IMR-90 (cell line): Measurements from ENCODE around the gene KCNIP1.

Experiments
- BHLHE40 ChIP-seq: fragments of 150-350 bp; IDR thresholded peaks from 2 replicates; pipeline ENCODE4 v1.6.1; 2016; ENCODE audit warnings: mild to moderate bottlenecking, low read depth, low read length
- CEBPB ChIP-seq: IDR thresholded peaks from 2 replicates; pipeline ENCODE4 v1.6.1; 2012; ENCODE audit warnings: low read depth, low read length, improper control_type of control experiment
- CTCF ChIP-seq: conservative IDR thresholded peaks from 2 replicates; pipeline ENCODE4 v1.5.1; 2012; ENCODE audit warnings: mild to moderate bottlenecking, low read depth, low read length, improper control_type of control experiment
- FOS ChIP-seq: fragments of 150-350 bp; IDR thresholded peaks from 2 replicates; pipeline ENCODE4 v1.6.1; 2016; ENCODE audit warnings: low read depth, low read length
- MAFK ChIP-seq: IDR thresholded peaks from 2 replicates; pipeline ENCODE4 v1.6.1; 2012; ENCODE audit warnings: low read depth, low read length, improper control_type of control experiment
- NFE2L2 ChIP-seq: fragments of 150-350 bp; IDR thresholded peaks from 2 replicates; pipeline ENCODE4 v1.6.1; 2016; ENCODE audit warnings: low read depth, mild to moderate bottlenecking, low read length
- POLR2A ChIP-seq: IDR thresholded peaks from 2 replicates; pipeline ENCODE4 v1.6.1; 2012; ENCODE audit warnings: mild to moderate bottlenecking, low read depth, low read length
- RAD21 ChIP-seq: IDR thresholded peaks from 2 replicates; pipeline ENCODE4 v1.6.1; 2012; ENCODE audit warnings: low read length, improper control_type of control experiment
- RCOR1 ChIP-seq: IDR thresholded peaks from 2 replicates; pipeline ENCODE4 v1.6.1; 2012; ENCODE audit warnings: mild to moderate bottlenecking, low read length, improper control_type of control experiment; ENCODE audit not compliant: insufficient replicate concordance
- RFX5 ChIP-seq: IDR thresholded peaks from 2 replicates; pipeline ENCODE4 v1.8.0; 2012; ENCODE audit warnings: low read depth, mild to moderate bottlenecking, low read length, moderate library complexity
- SMC3 ChIP-seq: fragments of 150-350 bp; IDR thresholded peaks from 2 replicates; pipeline ENCODE4 v1.6.1; 2016; ENCODE audit warnings: low read depth, mild to moderate bottlenecking, antibody characterized with exemption, low read length, moderate library complexity
- USF2 ChIP-seq: fragments of 150-350 bp; IDR thresholded peaks from 2 replicates; pipeline ENCODE4 v1.6.1; 2017; ENCODE audit warnings: mild to moderate bottlenecking, antibody characterized with exemption, low read length, low read depth

- TF ChIP-seq POLR2A (no peak), CTCF (no peak), MAFK (no peak), RFX5 (no peak), FOS (no peak), RCOR1 (no peak), RAD21 (no peak), NFE2L2 (no peak), CEBPB (no peak), SMC3 (no peak), USF2 (no peak), BHLHE40 (no peak)
These were observed 23.6 kb upstream of the KCNIP1 start for GRCh38 chr5:170480260-170480659.
